CD4-positive, alpha-beta T cell treated with Interleukin-4 for 1 hour (primary cell): Measurements from ENCODE around the gene GPR153.
"Not testable (repeated sequence)": the region's sequence is repeated elsewhere in the genome, so short reads cannot be mapped to it uniquely, and the experiment has no call there.

ENCODE experiments used
- DNase-seq, 2 donors: peaks; one replicate each; pipeline ENCODE4 v3.0.0-alpha.2; 2020 to 2022

Gene GPR153

GRCh38 chr1:6222636-6223035 is 38.3 kb downstream of the GPR153 start:
- no peak for DNase-seq

- DNase-seq, result no peak
These were observed 39.6 kb downstream of the GPR153 start for GRCh38 chr1:6221210-6221784.

- no peak for DNase-seq
These were observed 40.7 kb downstream of the GPR153 start for GRCh38 chr1:6220236-6220635.

GRCh38 chr1:6219641-6220040 is 41.3 kb downstream of the GPR153 start:
- not testable (repeated sequence) for DNase-seq

- DNase-seq, result no peak
These were observed 42.3 kb downstream of the GPR153 start for GRCh38 chr1:6218375-6219164.

- DNase-seq, result no peak
These were observed 48.5 kb downstream of the GPR153 start for GRCh38 chr1:6212193-6212959.

GRCh38 chr1:6211731-6212130 is 49.2 kb downstream of the GPR153 start:
- no peak for DNase-seq

- DNase-seq, result no peak
These were observed 50.1 kb downstream of the GPR153 start for GRCh38 chr1:6210591-6211355.

- peak in 1 of 2 donors; percentile 18 for DNase-seq
These were observed 51.0 kb downstream of the GPR153 start for GRCh38 chr1:6209661-6210580.

GRCh38 chr1:6208723-6209660 is 51.9 kb downstream of the GPR153 start:
- DNase-seq, result peak; percentile 27 to 33

- no peak for DNase-seq
These were observed 53.0 kb downstream of the GPR153 start for GRCh38 chr1:6207921-6208320.

- DNase-seq, result no peak
These were observed 53.6 kb downstream of the GPR153 start for GRCh38 chr1:6207075-6207885.

GRCh38 chr1:6206520-6206855 is 54.4 kb downstream of the GPR153 start:
- DNase-seq, result no peak

- DNase-seq, result peak; percentile 39 to 69
These were observed 54.9 kb downstream of the GPR153 start, which contains the start of gene RNF207 for GRCh38 chr1:6205849-6206519. RNF207 (plus strand) TSS chr1:6206119; CDS start chr1:6206536, 417 bp downstream.

GRCh38 chr1:6202256-6202655 is 58.6 kb downstream of the GPR153 start:
- DNase-seq, result no peak

- DNase-seq, result no peak
These were observed 60.6 kb downstream of the GPR153 start for GRCh38 chr1:6200188-6200809.

GRCh38 chr1:6199298-6200187 is 61.4 kb downstream of the GPR153 start, which contains the start of gene RPL22:
RPL22 (minus strand) TSS chr1:6199595; CDS start chr1:6199573, 22 bp downstream.
- peak; percentile 98 for DNase-seq
